HCT116 (cell line): ENCODE data around the gene TAF6.

ENCODE experiments used
- ATF3 ChIP-seq: IDR thresholded peaks from 2 replicates; pipeline ENCODE4 v1.6.1; 2012
- CTCF ChIP-seq, 3 experiments: fragments of 200-600 bp in 1 of 3; sonication (generic) in 1 of 3; IDR thresholded peaks in 2 of 3; conservative IDR thresholded peaks in 1 of 3; 2 replicates each; pipeline ENCODE4 v1.5.1; 2012 to 2017; ENCODE audit warnings: low read depth in 2 of 3, low read length in 2 of 3, antibody characterized with exemption in 1 of 3, borderline replicate concordance in 1 of 3, control low read depth in 1 of 3, mild to moderate bottlenecking in 1 of 3, mixed read lengths in 1 of 3, mixed run types in 1 of 3, moderate library complexity in 1 of 3; ENCODE audit not compliant: insufficient read depth in 1 of 3
- ELF1 ChIP-seq: IDR thresholded peaks from 2 replicates; pipeline ENCODE4 v1.6.1; 2012; ENCODE audit warnings: low read depth, borderline replicate concordance
- EZH2 ChIP-seq: fragments of 200-600 bp; sonication (generic); IDR thresholded peaks from 2 replicates; pipeline ENCODE4 v1.6.1; 2017; ENCODE audit warnings: antibody characterized with exemption, mixed run types
- FOSL1 ChIP-seq: IDR thresholded peaks from 2 replicates; pipeline ENCODE4 v1.6.1; 2012; ENCODE audit warnings: low read depth
- MAX ChIP-seq: IDR thresholded peaks from 2 replicates; pipeline ENCODE4 v1.6.1; 2012
- POLR2A ChIP-seq: IDR thresholded peaks from 2 replicates; pipeline ENCODE4 v1.7.0; 2011; ENCODE audit warnings: borderline replicate concordance; ENCODE audit not compliant: insufficient read depth, insufficient read length; ENCODE audit errors: extremely low read depth
- POLR2AphosphoS5 ChIP-seq: IDR thresholded peaks from 2 replicates; pipeline ENCODE4 v1.6.1; 2011; ENCODE audit warnings: mild to moderate bottlenecking, low read depth, low read length, moderate library complexity
- RAD21 ChIP-seq: IDR thresholded peaks from 2 replicates; pipeline ENCODE4 v1.6.1; 2012; ENCODE audit warnings: low read depth, mild to moderate bottlenecking
- SIN3A ChIP-seq: IDR thresholded peaks from 2 replicates; pipeline ENCODE4 v1.6.1; 2012; ENCODE audit warnings: low read depth
- TCF7L2 ChIP-seq: IDR thresholded peaks from 2 replicates; pipeline ENCODE4 v1.7.0; 2011; ENCODE audit warnings: borderline replicate concordance, inconsistent platforms; ENCODE audit not compliant: insufficient read depth, insufficient read length; ENCODE audit errors: extremely low read depth
- YY1 ChIP-seq: IDR thresholded peaks from 2 replicates; pipeline ENCODE4 v1.6.1; 2011; ENCODE audit warnings: low read length, low read depth, moderate library complexity, mild to moderate bottlenecking; ENCODE audit not compliant: insufficient replicate concordance; ENCODE audit errors: extremely low read depth

- TF ChIP-seq CTCF (IDR thresholded peaks at IDR 0.05 in 2 of 3, conservative IDR thresholded peaks at IDR 0.05 in 1 of 3; ENCODE audit: borderline replicate concordance in 1 of 3, insufficient read depth in 1 of 3, low read depth in 2 of 3, low read length in 2 of 3) (no peak), RAD21 (no peak), MAX (no peak), POLR2AphosphoS5 (no peak), ATF3 (no peak), YY1 (no peak), POLR2A (no peak), EZH2 (no peak), TCF7L2 (no peak), ELF1 (no peak), SIN3A (no peak), FOSL1 (no peak)
These were observed 57.5 kb downstream of the TAF6 start for GRCh38 chr7:100061518-100062193.
